ENCODE results near the gene FBLN1.

Gene FBLN1

GRCh38 chr22:45631140-45631840 lies 128.6 kb downstream of the FBLN1 start:
- Mint-ChIP-seq H3K9me3 (no peaks in the 10 kb centered on the region), H3K27ac (no peak overlapping the region), H3K36me3 (ENCODE audit: low read depth) (no peaks in the 10 kb centered on the region), H3K27me3 (ENCODE audit: low read depth) (peaks cover 63% of the 10 kb centered on the region), H3K4me1 (peaks cover 9% of the 10 kb centered on the region), H3K4me3 (no peak overlapping the region)
- TF ChIP-seq CTCF (IDR thresholded peaks at IDR 0.05; ENCODE audit: unreplicated experiment in 3 of 3) = no peak

GRCh38 chr22:45631841-45632238 lies 129.2 kb downstream of the FBLN1 start:
- Mint-ChIP-seq H3K4me1 (peaks cover 9% of the 10 kb centered on the region), H3K4me3 (no peak overlapping the region), H3K9me3 (no peaks in the 10 kb centered on the region), H3K27ac (no peak overlapping the region), H3K36me3 (ENCODE audit: low read depth) (no peaks in the 10 kb centered on the region), H3K27me3 (ENCODE audit: low read depth) (peaks cover 68% of the 10 kb centered on the region)
- TF ChIP-seq CTCF (IDR thresholded peaks at IDR 0.05; ENCODE audit: unreplicated experiment in 3 of 3) = no peak

GRCh38 chr22:45632791-45633515 lies 130.3 kb downstream of the FBLN1 start:
- Mint-ChIP-seq H3K36me3 (ENCODE audit: low read depth) (no peaks in the 10 kb centered on the region), H3K27ac (peak overlapping the region in 1 of 3 experiments; percentile 1), H3K9me3 (no peaks in the 10 kb centered on the region), H3K4me1 (peaks cover 9% of the 10 kb centered on the region), H3K27me3 (ENCODE audit: low read depth) (peaks cover 70% of the 10 kb centered on the region), H3K4me3 (no peak overlapping the region)
- TF ChIP-seq CTCF (IDR thresholded peaks at IDR 0.05; ENCODE audit: unreplicated experiment in 3 of 3) = no peak

GRCh38 chr22:45636683-45637082 lies 134.0 kb downstream of the FBLN1 start:
- H3K36me3 Mint-ChIP-seq (ENCODE audit: low read depth) = no peaks in the 10 kb centered on the region
- H3K9me3 Mint-ChIP-seq = no peaks in the 10 kb centered on the region
- no peak overlapping the region for H3K4me3 Mint-ChIP-seq
- no peak for TF ChIP-seq CTCF (IDR thresholded peaks at IDR 0.05; ENCODE audit: unreplicated experiment in 3 of 3)
- H3K4me1 Mint-ChIP-seq = peaks cover 9% of the 10 kb centered on the region
- H3K27me3 Mint-ChIP-seq (ENCODE audit: low read depth) = peaks cover 67% of the 10 kb centered on the region
- no peak overlapping the region for H3K27ac Mint-ChIP-seq

- H3K36me3 Mint-ChIP-seq (ENCODE audit: low read depth) = no peaks in the 10 kb centered on the region
- H3K27me3 Mint-ChIP-seq (ENCODE audit: low read depth) = peaks cover 72% of the 10 kb centered on the region
- H3K4me1 Mint-ChIP-seq = peaks cover 10% of the 10 kb centered on the region
- no peak overlapping the region for H3K27ac Mint-ChIP-seq
- no peak overlapping the region for H3K4me3 Mint-ChIP-seq
- H3K9me3 Mint-ChIP-seq = no peaks in the 10 kb centered on the region
- no peak for TF ChIP-seq CTCF (IDR thresholded peaks at IDR 0.05; ENCODE audit: unreplicated experiment in 3 of 3)
Observed at GRCh38 chr22:45638197-45638596, 135.5 kb downstream of the FBLN1 start.

Data from nephron (organoid).